ENCODE results near the gene PEX19.
A peak's percentile ranks its signal among the peaks of the same experiment; 100 is the strongest.

Gene PEX19

GRCh38 chr1:160284782-160285344 lies at the start of gene PEX19:
PEX19 (minus strand) TSS chr1:160285133; CDS start chr1:160285124, 9 bp downstream.
- no peaks in the 10 kb centered on the region for H3K9me3 ChIP-seq
- peak within 1 kb of the TSS; percentile 95 for H3K9ac ChIP-seq
- H3K27ac ChIP-seq: peak within 1 kb of the TSS; percentile 85
- H3K4me1 ChIP-seq: peaks cover 20% of the 10 kb centered on the region
- peaks cover 55% of the 10 kb centered on the region for H3K36me3 ChIP-seq
- peak within 1 kb of the TSS; percentile 90 for H3K4me3 ChIP-seq
- H4K20me1 ChIP-seq: 0 out of 2 replicates have a peak, but pooled peaks cover 5% of the 10 kb centered on the region
- no peak for TF ChIP-seq Cebpa-rat (IDR thresholded peaks at IDR 0.05)
- H3K27me3 ChIP-seq: no peaks in the 10 kb centered on the region
- H3K4me2 ChIP-seq: peak within 1 kb of the TSS; percentile 94

GRCh38 chr1:160332516-160332915 lies 47.6 kb upstream of the PEX19 start:
- no peaks in the 10 kb centered on the region for H3K4me1 ChIP-seq
- no peak overlapping the region for H3K4me3 ChIP-seq
- no peak overlapping the region for H3K27ac ChIP-seq
- no peaks in the 10 kb centered on the region for H3K27me3 ChIP-seq
- no peak overlapping the region for H3K4me2 ChIP-seq
- H3K9me3 ChIP-seq: no peaks in the 10 kb centered on the region
- H3K36me3 ChIP-seq: peaks cover 96% of the 10 kb centered on the region
- peaks cover 43% of the 10 kb centered on the region for H4K20me1 ChIP-seq
- H3K9ac ChIP-seq: no peak overlapping the region
- TF ChIP-seq Cebpa-rat (IDR thresholded peaks at IDR 0.05): no peak

DNA sequence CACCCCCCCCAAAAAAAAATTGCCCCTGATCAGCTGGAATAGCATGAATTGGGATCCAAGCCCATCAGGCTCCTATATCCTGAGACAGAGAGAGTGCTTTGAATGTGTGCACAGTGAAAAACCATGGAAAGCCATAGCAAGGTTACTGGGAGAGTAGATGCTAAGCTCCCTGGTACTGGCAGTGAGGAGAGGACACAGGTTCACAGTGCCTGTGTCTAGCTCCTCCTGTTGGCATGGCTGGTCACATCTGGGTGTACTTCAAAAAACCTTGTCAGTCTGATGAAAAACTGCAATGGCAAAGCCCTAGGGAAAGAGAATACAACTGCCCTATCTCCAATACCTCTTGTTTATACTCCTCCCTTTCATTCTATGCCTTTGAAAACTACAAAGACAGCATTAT lies 45.2 kb upstream of the PEX19 start:
- Histone ChIP-seq H3K9ac (no peak overlapping the region), H4K20me1 (peaks cover 32% of the 10 kb centered on the region), H3K36me3 (peaks cover 98% of the 10 kb centered on the region), H3K27me3 (no peaks in the 10 kb centered on the region), H3K4me1 (no peaks in the 10 kb centered on the region), H3K4me2 (no peak overlapping the region), H3K9me3 (no peaks in the 10 kb centered on the region), H3K4me3 (no peak overlapping the region), H3K27ac (no peak overlapping the region)
- no peak for TF ChIP-seq Cebpa-rat (IDR thresholded peaks at IDR 0.05)

GRCh38 chr1:160328184-160328583 lies 43.3 kb upstream of the PEX19 start:
- Histone ChIP-seq H3K9me3 (no peaks in the 10 kb centered on the region), H3K36me3 (peaks cover 100% of the 10 kb centered on the region), H4K20me1 (peaks cover 32% of the 10 kb centered on the region), H3K27ac (no peak overlapping the region), H3K4me3 (no peak overlapping the region), H3K9ac (no peak overlapping the region), H3K4me2 (no peak overlapping the region), H3K4me1 (no peaks in the 10 kb centered on the region), H3K27me3 (no peaks in the 10 kb centered on the region)
- no peak for TF ChIP-seq Cebpa-rat (IDR thresholded peaks at IDR 0.05)

DNA sequence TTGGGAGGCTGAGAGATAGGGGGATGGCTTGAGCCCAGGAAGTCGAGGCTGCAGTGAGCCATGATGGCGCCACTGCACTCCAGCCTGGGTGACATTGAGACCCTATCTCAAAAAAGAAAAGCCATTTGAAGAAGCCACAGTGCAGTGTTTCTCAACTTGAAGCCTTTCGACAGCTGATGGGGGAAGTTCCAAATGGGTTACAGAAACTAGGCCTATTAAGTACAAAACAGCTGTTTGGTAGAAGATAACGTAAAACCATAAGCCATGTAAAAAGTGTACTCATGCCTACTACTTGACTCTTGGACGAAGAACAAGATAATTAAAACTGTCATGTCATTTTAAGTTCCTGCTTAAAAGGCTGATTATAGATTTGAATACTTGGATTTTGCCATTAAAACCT lies 41.5 kb upstream of the PEX19 start:
- Histone ChIP-seq H3K4me3 (no peak overlapping the region), H3K9ac (no peak overlapping the region), H3K36me3 (peaks cover 100% of the 10 kb centered on the region), H4K20me1 (peaks cover 41% of the 10 kb centered on the region), H3K27ac (no peak overlapping the region), H3K4me1 (no peaks in the 10 kb centered on the region), H3K27me3 (no peaks in the 10 kb centered on the region), H3K9me3 (no peaks in the 10 kb centered on the region), H3K4me2 (no peak overlapping the region)
- TF ChIP-seq Cebpa-rat (IDR thresholded peaks at IDR 0.05): no peak

- H3K27me3 ChIP-seq: no peaks in the 10 kb centered on the region
- no peak overlapping the region for H3K9ac ChIP-seq
- peaks cover 98% of the 10 kb centered on the region for H3K36me3 ChIP-seq
- no peaks in the 10 kb centered on the region for H3K4me1 ChIP-seq
- no peak overlapping the region for H3K4me2 ChIP-seq
- no peak overlapping the region for H3K4me3 ChIP-seq
- TF ChIP-seq Cebpa-rat (IDR thresholded peaks at IDR 0.05): no peak
- peaks cover 45% of the 10 kb centered on the region for H4K20me1 ChIP-seq
- H3K9me3 ChIP-seq: no peaks in the 10 kb centered on the region
- H3K27ac ChIP-seq: no peak overlapping the region
Measured at GRCh38 chr1:160325252-160325651, 40.3 kb upstream of the PEX19 start.

GRCh38 chr1:160322831-160323230 lies 37.9 kb upstream of the PEX19 start:
- no peaks in the 10 kb centered on the region for H3K4me1 ChIP-seq
- H4K20me1 ChIP-seq: peaks cover 37% of the 10 kb centered on the region
- H3K27ac ChIP-seq: no peak overlapping the region
- H3K9ac ChIP-seq: no peak overlapping the region
- peaks cover 92% of the 10 kb centered on the region for H3K36me3 ChIP-seq
- H3K4me3 ChIP-seq: no peak overlapping the region
- TF ChIP-seq Cebpa-rat (IDR thresholded peaks at IDR 0.05): no peak
- H3K27me3 ChIP-seq: no peaks in the 10 kb centered on the region
- H3K9me3 ChIP-seq: peaks cover 2% of the 10 kb centered on the region
- no peak overlapping the region for H3K4me2 ChIP-seq

- Histone ChIP-seq H3K27me3 (no peaks in the 10 kb centered on the region), H3K9ac (no peak overlapping the region), H3K4me3 (no peak overlapping the region), H3K27ac (no peak overlapping the region), H3K4me2 (no peak overlapping the region), H3K4me1 (no peaks in the 10 kb centered on the region), H4K20me1 (peaks cover 24% of the 10 kb centered on the region; the same call in 1 of the 2 replicates), H3K9me3 (peaks cover 17% of the 10 kb centered on the region), H3K36me3 (peaks cover 94% of the 10 kb centered on the region)
- no peak for TF ChIP-seq Cebpa-rat (IDR thresholded peaks at IDR 0.05)
Measured at GRCh38 chr1:160315359-160315758, 30.4 kb upstream of the PEX19 start.

- TF ChIP-seq Cebpa-rat (IDR thresholded peaks at IDR 0.05): no peak
- no peak overlapping the region for H3K27ac ChIP-seq
- H3K4me1 ChIP-seq: peaks cover 25% of the 10 kb centered on the region
- no peaks in the 10 kb centered on the region for H4K20me1 ChIP-seq
- peaks cover 99% of the 10 kb centered on the region for H3K36me3 ChIP-seq
- no peak overlapping the region for H3K4me3 ChIP-seq
- H3K9me3 ChIP-seq: no peaks in the 10 kb centered on the region
- H3K4me2 ChIP-seq: no peak overlapping the region
- no peak overlapping the region for H3K9ac ChIP-seq
- H3K27me3 ChIP-seq: no peaks in the 10 kb centered on the region
Measured at GRCh38 chr1:160309571-160309970, 24.6 kb upstream of the PEX19 start.

DNA sequence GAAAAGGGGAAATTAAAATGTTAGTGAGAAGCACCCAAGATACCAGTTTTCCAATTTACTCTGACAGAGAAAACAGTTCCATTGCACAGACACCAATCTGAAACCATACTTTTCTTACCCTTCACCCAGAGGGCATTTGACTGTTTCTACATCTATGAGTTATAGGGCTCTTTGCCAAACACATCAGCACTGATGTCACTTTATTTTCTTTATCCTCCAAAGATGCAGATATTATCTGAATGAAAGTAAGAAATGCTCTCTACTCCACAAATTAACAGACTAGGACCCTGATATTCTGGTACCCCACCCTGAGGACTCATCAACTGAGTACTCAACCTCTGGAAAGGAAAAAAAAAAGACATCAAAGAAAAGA lies 24.2 kb upstream of the PEX19 start:
- Histone ChIP-seq H4K20me1 (no peaks in the 10 kb centered on the region), H3K9ac (no peak overlapping the region), H3K27ac (no peak overlapping the region), H3K9me3 (no peaks in the 10 kb centered on the region), H3K36me3 (peaks cover 99% of the 10 kb centered on the region), H3K27me3 (no peaks in the 10 kb centered on the region), H3K4me2 (no peak overlapping the region), H3K4me3 (no peak overlapping the region), H3K4me1 (peaks cover 25% of the 10 kb centered on the region)
- no peak for TF ChIP-seq Cebpa-rat (IDR thresholded peaks at IDR 0.05)
